ENCODE measurements around the gene TTC34. TPM values are rescaled to one million over a fixed set of nuclear protein-coding genes. Genes with fewer than 3 reads are reported as not detected.
"Not testable (repeated sequence)": the region's sequence is repeated elsewhere in the genome, so short reads cannot be mapped to it uniquely, and the experiment has no call there.

TTC34 gene
- total RNA-seq, 3 donors from 2014 or later: 0.16 to 0.88 (median 0.66) TPM

GRCh38 chr1:2628191-2628932, 173.1 kb downstream of the TTC34 start:
- Histone ChIP-seq H3K4me1 (peaks cover 0 to 7% of the 10 kb centered on the region in 2 donors), H3K9me3 (no peaks in the 10 kb centered on the region), H3K27ac (no peak overlapping the region), H3K36me3 (no peaks in the 10 kb centered on the region), H3K4me3 (peak overlapping the region in 2 of 3 donors; percentile 13 to 57), H3K27me3 (peaks cover 9 to 74% of the 10 kb centered on the region in 2 donors)
- no peak for TF ChIP-seq CTCF (IDR thresholded peaks at IDR 0.05)
- no peak for TF ChIP-seq POLR2AphosphoS5 (IDR thresholded peaks at IDR 0.05)
- TF ChIP-seq POLR2A (IDR thresholded peaks at IDR 0.05): no peak
- DNase-seq (ENCODE audit: low spot score in 2 of 2): peak in 1 of 2 donors; percentile 46
- intact Hi-C loops (cut with DNase I; ENCODE audit: low total_unique reads): loop anchor here (5.0 kb wide), 1 partner anchor 784 kb away; no protein-coding TSS in a partner anchor

- no peaks in the 10 kb centered on the region for H3K36me3 ChIP-seq
- peak in 1 of 2 donors; percentile 47 for DNase-seq (ENCODE audit: low spot score in 2 of 2)
- H3K4me1 ChIP-seq: peaks cover 0 to 7% of the 10 kb centered on the region in 2 donors
- H3K27me3 ChIP-seq: peaks cover 9 to 68% of the 10 kb centered on the region in 2 donors
- H3K27ac ChIP-seq: no peak overlapping the region
- TF ChIP-seq POLR2A (IDR thresholded peaks at IDR 0.05) (no peak), CTCF (IDR thresholded peaks at IDR 0.05) (no peak), POLR2AphosphoS5 (IDR thresholded peaks at IDR 0.05) (no peak)
- H3K9me3 ChIP-seq: no peaks in the 10 kb centered on the region
- no peak overlapping the region for H3K4me3 ChIP-seq
- intact Hi-C loops (cut with DNase I; ENCODE audit: low total_unique reads): loop anchor here (5.0 kb wide), 1 partner anchor 785 kb away; no protein-coding TSS in a partner anchor
Measured at GRCh38 chr1:2627746-2628145, 173.7 kb downstream of the TTC34 start.

GRCh38 chr1:2625748-2626147, 175.7 kb downstream of the TTC34 start:
- not testable (repeated sequence) for DNase-seq (ENCODE audit: low spot score in 2 of 2); H3K4me1 ChIP-seq; H3K4me3 ChIP-seq; H3K36me3 ChIP-seq; H3K27ac ChIP-seq; H3K9me3 ChIP-seq
- peaks cover 9 to 51% of the 10 kb centered on the region in 2 donors for H3K27me3 ChIP-seq
- intact Hi-C loops (cut with DNase I; ENCODE audit: low total_unique reads): loop anchor here (5.0 kb wide), 1 partner anchor 787 kb away; no protein-coding TSS in a partner anchor

- H3K9me3 ChIP-seq: no peaks in the 10 kb centered on the region
- DNase-seq (ENCODE audit: low spot score in 2 of 2): peak in 1 of 2 donors; percentile 25
- H3K4me3 ChIP-seq: no peak overlapping the region
- intact Hi-C loops (cut with DNase I; ENCODE audit: low total_unique reads): loop anchor here (5.0 kb wide), 1 partner anchor 787 kb away; no protein-coding TSS in a partner anchor
- H3K4me1 ChIP-seq: peaks cover 0 to 7% of the 10 kb centered on the region in 2 donors
- H3K36me3 ChIP-seq: no peaks in the 10 kb centered on the region
- TF ChIP-seq POLR2A (IDR thresholded peaks at IDR 0.05) (no peak), CTCF (IDR thresholded peaks at IDR 0.05) (no peak), POLR2AphosphoS5 (IDR thresholded peaks at IDR 0.05) (no peak)
- H3K27me3 ChIP-seq: peaks cover 9 to 46% of the 10 kb centered on the region in 2 donors
- H3K27ac ChIP-seq: no peak overlapping the region
Measured at GRCh38 chr1:2625311-2625710, 176.2 kb downstream of the TTC34 start.

- Histone ChIP-seq H3K4me3 (no peak overlapping the region), H3K27ac (no peak overlapping the region), H3K9me3 (no peaks in the 10 kb centered on the region), H3K36me3 (no peaks in the 10 kb centered on the region), H3K27me3 (peaks cover 9 to 42% of the 10 kb centered on the region in 2 donors), H3K4me1 (peaks cover 0 to 7% of the 10 kb centered on the region in 2 donors)
- TF ChIP-seq CTCF (IDR thresholded peaks at IDR 0.05) (no peak), POLR2AphosphoS5 (IDR thresholded peaks at IDR 0.05) (no peak), POLR2A (IDR thresholded peaks at IDR 0.05) (no peak)
- intact Hi-C loops (cut with DNase I; ENCODE audit: low total_unique reads): loop anchor here (5.0 kb wide), 1 partner anchor 787 kb away; no protein-coding TSS in a partner anchor
- DNase-seq (ENCODE audit: low spot score in 2 of 2): peak in 1 of 2 donors; percentile 34
Measured at GRCh38 chr1:2624735-2625300, 176.7 kb downstream of the TTC34 start.
